Activated CD4-positive, CD25-positive, alpha-beta regulatory T cell treated with anti-CD3 and anti-CD28 coated beads, Interleukin-2, amount 50 U/mL, for 16 hours (primary cell): ENCODE measurements around the gene DLX6.

Experiments
- DNase-seq: peaks from one replicate; pipeline ENCODE4 v3.0.0-alpha.2; 2020; ENCODE audit warnings: low read depth, low spot score

Gene DLX6

GRCh38 chr7:96995406-96996110 is 9.8 kb upstream of the DLX6 start:
- DNase-seq, result no peak

GRCh38 chr7:96996111-96996957 is 9.0 kb upstream of the DLX6 start:
- DNase-seq, result no peak

- no peak for DNase-seq
Observed at GRCh38 chr7:96996958-96997511, 8.3 kb upstream of the DLX6 start.

GRCh38 chr7:96997512-96998032 is 7.8 kb upstream of the DLX6 start:
- DNase-seq, result no peak

- no peak for DNase-seq
Observed at GRCh38 chr7:96998333-96998732, 7.0 kb upstream of the DLX6 start.

- no peak for DNase-seq
Observed at GRCh38 chr7:96998744-96999143, 6.6 kb upstream of the DLX6 start.

GRCh38 chr7:97001221-97001620 is 4.1 kb upstream of the DLX6 start:
- no peak for DNase-seq

GRCh38 chr7:97001656-97002554 is 3.4 kb upstream of the DLX6 start:
- DNase-seq, result no peak

GRCh38 chr7:97002555-97003261 is 2.6 kb upstream of the DLX6 start:
- no peak for DNase-seq

- no peak for DNase-seq
Observed at GRCh38 chr7:97003262-97004246, 1.8 kb upstream of the DLX6 start.

- no peak for DNase-seq
Observed at GRCh38 chr7:97004247-97005182, 838 bp upstream of the DLX6 start.

GRCh38 chr7:97006055-97006815 is 882 bp downstream of the DLX6 start:
- DNase-seq, result no peak

- DNase-seq, result no peak
Observed at GRCh38 chr7:97006816-97007582, 1.6 kb downstream of the DLX6 start.

- no peak for DNase-seq
Observed at GRCh38 chr7:97007583-97007861, 2.2 kb downstream of the DLX6 start.

- no peak for DNase-seq
Observed at GRCh38 chr7:97008275-97008917, 3.0 kb downstream of the DLX6 start.
